ENCODE measurements around the gene COQ6. TPM values are rescaled to one million over a fixed set of nuclear protein-coding genes. Genes with fewer than 3 reads are reported as not detected.

The COQ6 gene
- total and polyA plus RNA-seq, 2 of the 8 experiments (the other 6 are each of a cell fraction or from before 2014, with no cell fraction given) = 9.5 to 15.5 TPM

DNA sequence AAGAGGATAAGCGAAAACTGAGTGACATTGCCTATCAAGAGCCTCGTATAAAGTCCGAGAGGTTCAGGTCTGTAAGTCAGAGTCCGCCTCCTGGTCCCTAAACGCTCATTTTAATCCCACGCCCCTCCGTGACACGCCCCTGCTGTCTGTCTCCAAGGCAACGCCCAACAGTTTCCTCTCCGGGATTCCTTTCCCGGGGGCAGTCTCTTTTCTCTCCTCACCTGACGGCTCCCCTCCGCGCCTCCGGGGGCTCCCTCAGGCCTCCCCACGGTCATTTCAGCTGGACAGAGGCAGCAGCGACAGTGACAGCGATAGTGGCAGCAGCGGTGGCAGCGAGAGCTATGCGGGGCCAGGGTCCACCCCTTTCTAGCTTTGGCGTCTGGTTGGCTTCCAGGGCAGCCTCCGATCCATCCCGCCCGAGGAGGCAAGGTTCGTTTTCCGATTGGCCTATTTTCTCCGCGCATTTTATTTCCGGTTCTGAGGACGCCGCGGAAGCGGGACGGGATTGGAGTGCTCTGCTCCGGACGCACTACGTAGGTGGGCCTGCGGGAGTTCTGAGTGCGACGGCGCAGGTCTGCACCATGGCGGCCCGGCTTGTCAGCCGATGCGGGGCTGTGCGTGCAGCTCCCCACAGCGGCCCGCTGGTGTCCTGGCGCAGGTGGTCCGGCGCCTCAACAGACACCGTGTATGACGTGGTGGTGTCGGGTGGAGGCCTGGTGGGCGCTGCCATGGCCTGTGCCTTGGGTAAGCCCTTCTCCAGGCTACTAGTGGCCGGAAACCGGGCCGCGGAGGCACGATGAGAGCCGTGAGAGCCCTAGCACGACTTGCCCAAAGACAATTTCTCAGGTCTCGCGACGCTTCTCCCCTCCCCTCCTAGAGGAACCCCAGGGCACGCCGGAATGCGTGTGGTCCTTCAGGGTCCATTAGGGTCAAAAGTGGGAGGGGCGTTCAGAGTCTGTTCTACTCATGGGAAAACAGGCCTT is at the start of gene COQ6, which contains the start of gene FAM161B (continued):
- TF ChIP-seq GABPA (IDR thresholded peaks at IDR 0.05; ENCODE audit: borderline replicate concordance, insufficient read depth, low read length) (peak; percentile 48; the same call in 1 of the 2 replicates), TBP (IDR thresholded peaks at IDR 0.05; ENCODE audit: low read depth, low read length) (0 out of 2 replicates have a peak, but pooled peaks have one; percentile 61), YY1 (IDR thresholded peaks at IDR 0.05; ENCODE audit: low read depth, low read length) (peak; percentile 89), CTBP2 (IDR thresholded peaks at IDR 0.05; ENCODE audit: borderline replicate concordance, insufficient read depth, insufficient read length, low read length) (no peak), TCF12 (IDR thresholded peaks at IDR 0.05; ENCODE audit: low read depth, low read length) (0 out of 2 replicates have a peak, but pooled peaks have one; percentile 9), CBX8 (IDR thresholded peaks at IDR 0.05; ENCODE audit: borderline replicate concordance, low read depth, low read length) (no peak), CREB1 (IDR thresholded peaks at IDR 0.05) (peak; percentile 86), CHD2 (IDR thresholded peaks at IDR 0.05; ENCODE audit: low read length) (0 out of 2 replicates have a peak, but pooled peaks have one; percentile 70), TAF7 (optimal IDR thresholded peaks at IDR 0.05; ENCODE audit: borderline replicate concordance, low read depth, low read length) (peak; percentile 71), ASH2L (IDR thresholded peaks at IDR 0.05; ENCODE audit: low read length) (peak; percentile 69), EP300 (IDR thresholded peaks at IDR 0.05; ENCODE audit: borderline replicate concordance in 1 of 2, low read depth in 2 of 2, low read length in 2 of 2) (no peak), TAF1 (IDR thresholded peaks at IDR 0.05; ENCODE audit: low read depth, low read length) (peak; percentile 79)
